ENCODE measurements around the gene FANCE. TPM values are rescaled to one million over a fixed set of nuclear protein-coding genes. Genes with fewer than 3 reads are reported as not detected.

FANCE gene
- polyA plus RNA-seq, 3 donors: 1.8 to 3.0 (median 2.9) TPM

DNA sequence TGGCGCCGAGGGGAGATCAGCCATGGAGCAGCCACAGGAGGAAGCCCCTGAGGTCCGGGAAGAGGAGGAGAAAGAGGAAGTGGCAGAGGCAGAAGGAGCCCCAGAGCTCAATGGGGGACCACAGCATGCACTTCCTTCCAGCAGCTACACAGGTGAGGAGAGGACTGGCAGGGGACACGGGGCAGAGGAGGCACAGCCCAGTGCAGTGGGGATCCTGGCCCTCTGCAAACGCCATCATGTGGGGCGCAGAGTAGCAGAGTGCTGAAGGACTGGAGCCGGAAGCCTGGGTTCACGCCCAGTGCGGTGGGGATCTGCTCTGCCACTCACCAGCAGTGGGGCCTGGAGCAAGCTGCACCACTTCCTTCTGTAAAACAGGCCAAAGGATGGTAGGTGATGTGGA is 41.1 kb upstream of the FANCE start:
- TF ChIP-seq CTCF (IDR thresholded peaks at IDR 0.05): no peak

GRCh38 chr6:35412102-35412501 is 40.0 kb upstream of the FANCE start:
- peaks cover 9 to 12% of the 10 kb centered on the region in 2 donors for H3K4me1 ChIP-seq (ENCODE audit: control insufficient read depth in 1 of 2, insufficient read depth in 2 of 2, low read length in 2 of 2)
- intact Hi-C loops (cut with micrococcal nuclease): no loop called here
- WGBS (ENCODE audit: insufficient coverage): 94% methylated on average over 7 of the region's 8 CpGs
- no peaks in the 10 kb centered on the region for H3K9me3 ChIP-seq (replicated peaks in 1 of 2; ENCODE audit: control insufficient read depth in 1 of 2, insufficient read depth in 1 of 2, low read length in 2 of 2)
- H3K27me3 ChIP-seq (ENCODE audit: control insufficient read depth in 2 of 2, insufficient read depth in 2 of 2, low read length in 2 of 2): no peaks in the 10 kb centered on the region
- Mint-ChIP-seq H3K9me3 (no peaks in the 10 kb centered on the region), H3K27ac (no peak overlapping the region), H3K36me3 (peaks cover 53 to 60% of the 10 kb centered on the region in 2 donors), H3K4me3 (no peak overlapping the region), H3K4me1 (peaks cover 16% of the 10 kb centered on the region), H3K27me3 (ENCODE audit: low read depth in 3 of 3) (peaks cover 3 to 12% (median 7%) of the 10 kb centered on the region in 3 donors)
- H3K9ac ChIP-seq (ENCODE audit: insufficient read depth, low read length, poor library complexity, severe bottlenecking): no peak overlapping the region
- no peak overlapping the region for H2AFZ ChIP-seq (ENCODE audit: insufficient read depth, low read depth, low read length, poor library complexity, severe bottlenecking)
- H3K27ac ChIP-seq (ENCODE audit: low read depth in 1 of 2, low read length in 2 of 2): no peak overlapping the region
- no peaks in the 10 kb centered on the region for H3K79me2 ChIP-seq (ENCODE audit: insufficient read depth, low read length)
- DNase-seq: no peak
- H3K4me2 ChIP-seq (replicated peaks; ENCODE audit: extremely low read depth, low read length, poor library complexity, severe bottlenecking): no peak overlapping the region
- peaks cover 35% of the 10 kb centered on the region for H4K20me1 ChIP-seq (ENCODE audit: insufficient read depth, low read length)
- no peak overlapping the region for H3K4me3 ChIP-seq (replicated peaks in 1 of 3; ENCODE audit: low read depth in 2 of 3, low read length in 3 of 3)
- TF ChIP-seq CTCF (IDR thresholded peaks at IDR 0.05): no peak
- H3K36me3 ChIP-seq (replicated peaks in 1 of 2; ENCODE audit: control insufficient read depth in 1 of 2, insufficient read depth in 2 of 2, low read length in 2 of 2): peaks cover 12 to 55% of the 10 kb centered on the region in 2 donors

More for the DNA sequence above, 41.1 kb upstream of the FANCE start:
- intact Hi-C loops (cut with micrococcal nuclease): no loop called here
- Histone ChIP-seq H3K9me3 (replicated peaks in 1 of 2; ENCODE audit: control insufficient read depth in 1 of 2, insufficient read depth in 1 of 2, low read length in 2 of 2) (no peaks in the 10 kb centered on the region), H3K4me3 (replicated peaks in 1 of 3; ENCODE audit: low read depth in 2 of 3, low read length in 3 of 3) (no peak overlapping the region), H2AFZ (ENCODE audit: insufficient read depth, low read depth, low read length, poor library complexity, severe bottlenecking) (no peak overlapping the region), H3K36me3 (replicated peaks in 1 of 2; ENCODE audit: control insufficient read depth in 1 of 2, insufficient read depth in 2 of 2, low read length in 2 of 2) (peaks cover 12 to 46% of the 10 kb centered on the region in 2 donors), H3K27me3 (ENCODE audit: control insufficient read depth in 2 of 2, insufficient read depth in 2 of 2, low read length in 2 of 2) (no peaks in the 10 kb centered on the region), H3K79me2 (ENCODE audit: insufficient read depth, low read length) (no peaks in the 10 kb centered on the region), H3K27ac (ENCODE audit: low read depth in 1 of 2, low read length in 2 of 2) (no peak overlapping the region), H3K9ac (ENCODE audit: insufficient read depth, low read length, poor library complexity, severe bottlenecking) (no peak overlapping the region), H4K20me1 (ENCODE audit: insufficient read depth, low read length) (peaks cover 44% of the 10 kb centered on the region), H3K4me2 (replicated peaks; ENCODE audit: extremely low read depth, low read length, poor library complexity, severe bottlenecking) (peak overlapping the region; percentile 41), H3K4me1 (ENCODE audit: control insufficient read depth in 1 of 2, insufficient read depth in 2 of 2, low read length in 2 of 2) (peaks cover 9 to 12% of the 10 kb centered on the region in 2 donors)
- Mint-ChIP-seq H3K4me3 (peak overlapping the region; percentile 54 to 73), H3K27ac (peak overlapping the region in 1 of 7 donors; percentile 87), H3K36me3 (peaks cover 45 to 54% of the 10 kb centered on the region in 2 donors), H3K9me3 (no peaks in the 10 kb centered on the region), H3K4me1 (peaks cover 16% of the 10 kb centered on the region), H3K27me3 (ENCODE audit: low read depth in 3 of 3) (peaks cover 3 to 12% (median 7%) of the 10 kb centered on the region in 3 donors)
- 3% methylated on average over 9 of the region's 9 CpGs for WGBS (ENCODE audit: insufficient coverage)
- DNase-seq: peak in 2 of 3 donors; percentile 31 to 37

Measured in CD14-positive monocyte (primary cell).